SK-N-SH treated with all-trans-retinoic acid at 6 μM for 48 hours (cell line): ENCODE measurements around the gene LRP5.
A peak's percentile ranks its signal among the peaks of the same experiment; 100 is the strongest.

Experiments used
- ATAC-seq: fragments of 200-7000 bp; cut with Tn5 transposase; 3 replicates; pipeline ENCODE4 v1.9.1; 2020; ENCODE audit warnings: mild to moderate bottlenecking, moderate library complexity
- BACH2 ChIP-seq: fragments of 250-450 bp; sonication (Bioruptor Pico); IDR thresholded peaks from 2 replicates; pipeline ENCODE4 v1.9.0; 2021; ENCODE audit warnings: mild to moderate bottlenecking, borderline replicate concordance
- CSDC2 ChIP-seq: fragments of 250-450 bp; sonication (Bioruptor Pico); IDR thresholded peaks from 2 replicates; pipeline ENCODE4 v1.5.0; 2020; ENCODE audit warnings: mild to moderate bottlenecking, moderate library complexity
- CSRNP3 ChIP-seq: fragments of 250-450 bp; sonication (Bioruptor Pico); IDR thresholded peaks from 2 replicates; pipeline ENCODE4 v1.5.1; 2021; ENCODE audit warnings: mild to moderate bottlenecking, moderate library complexity
- ESRRG ChIP-seq: fragments of 250-450 bp; sonication (Bioruptor Pico); IDR thresholded peaks from 2 replicates; pipeline ENCODE4 v1.6.1; 2021; ENCODE audit warnings: mild to moderate bottlenecking
- GLIS3 ChIP-seq: fragments of 250-450 bp; sonication (Bioruptor Pico); IDR thresholded peaks from 2 replicates; pipeline ENCODE4 v1.5.0; 2020; ENCODE audit warnings: mild to moderate bottlenecking, moderate library complexity
- ISL1 ChIP-seq: fragments of 250-450 bp; sonication (Bioruptor Pico); IDR thresholded peaks from 2 replicates; pipeline ENCODE4 v2.1.2; 2022; ENCODE audit warnings: mild to moderate bottlenecking, moderate library complexity
- OSR1 ChIP-seq: fragments of 250-450 bp; sonication (Bioruptor Pico); IDR thresholded peaks from 2 replicates; pipeline ENCODE4 v1.8.0; 2022; ENCODE audit warnings: moderate library complexity, mild to moderate bottlenecking, inconsistent platforms
- POU6F1 ChIP-seq: fragments of 250-450 bp; sonication (Bioruptor Pico); IDR thresholded peaks from 2 replicates; pipeline ENCODE4 v1.8.0; 2021; ENCODE audit warnings: low read depth, mild to moderate bottlenecking, moderate library complexity, borderline replicate concordance
- PPARA ChIP-seq: fragments of 250-450 bp; sonication (Bioruptor Pico); IDR thresholded peaks from 2 replicates; pipeline ENCODE4 v1.5.0; 2020; ENCODE audit warnings: mild to moderate bottlenecking, borderline replicate concordance
- RARB ChIP-seq: fragments of 250-450 bp; sonication (Bioruptor Pico); IDR thresholded peaks from 2 replicates; pipeline ENCODE4 v1.8.0; 2021; ENCODE audit warnings: mild to moderate bottlenecking, moderate library complexity
- SNAI2 ChIP-seq: fragments of 250-450 bp; sonication (Bioruptor Pico); IDR thresholded peaks from 2 replicates; pipeline ENCODE4 v1.5.0; 2020; ENCODE audit warnings: mild to moderate bottlenecking, moderate library complexity
- TCF4 ChIP-seq: fragments of 250-450 bp; sonication (Bioruptor Pico); IDR thresholded peaks from 2 replicates; pipeline ENCODE4 v1.8.0; 2021; ENCODE audit warnings: mild to moderate bottlenecking, moderate library complexity, borderline replicate concordance
- TOX ChIP-seq: fragments of 250-450 bp; sonication (Bioruptor Pico); IDR thresholded peaks from 2 replicates; pipeline ENCODE4 v1.8.0; 2021; ENCODE audit warnings: mild to moderate bottlenecking, moderate library complexity, borderline replicate concordance
- ZC3H10 ChIP-seq: fragments of 250-450 bp; sonication (Bioruptor Pico); IDR thresholded peaks from 2 replicates; pipeline ENCODE4 v1.5.1; 2021; ENCODE audit warnings: mild to moderate bottlenecking, moderate library complexity
- ZFP3 ChIP-seq: fragments of 250-450 bp; sonication (Bioruptor Pico); IDR thresholded peaks from 2 replicates; pipeline ENCODE4 v1.5.0; 2020; ENCODE audit warnings: mild to moderate bottlenecking, moderate library complexity
- ZNF565 ChIP-seq: fragments of 450-650 bp; formaldehyde crosslinking; conservative IDR thresholded peaks from 2 replicates; pipeline ENCODE4 v1.5.0; 2020; ENCODE audit warnings: low read depth, mild to moderate bottlenecking, moderate library complexity
- ZNF70 ChIP-seq: fragments of 450-650 bp; formaldehyde crosslinking; IDR thresholded peaks from 2 replicates; pipeline ENCODE4 v1.5.0; 2020; ENCODE audit warnings: mild to moderate bottlenecking, moderate library complexity
- ZNF8 ChIP-seq: fragments of 450-650 bp; formaldehyde crosslinking; IDR thresholded peaks from 2 replicates; pipeline ENCODE4 v1.5.0; 2020; ENCODE audit warnings: mild to moderate bottlenecking, moderate library complexity
- TF ChIP-seq, protein P1 (sequence below): fragments of 250-450 bp; sonication (Bioruptor Pico); IDR thresholded peaks from 2 replicates; pipeline ENCODE4 v1.5.0; 2020; ENCODE audit warnings: mild to moderate bottlenecking, moderate library complexity
- TF ChIP-seq, protein P2 (sequence below): fragments of 250-450 bp; sonication (Bioruptor Pico); IDR thresholded peaks from 2 replicates; pipeline ENCODE4 v1.8.0; 2020; ENCODE audit warnings: mild to moderate bottlenecking, moderate library complexity, borderline replicate concordance
- TF ChIP-seq, protein P3 (sequence below): fragments of 250-450 bp; sonication (Bioruptor Pico); IDR thresholded peaks from 2 replicates; pipeline ENCODE4 v1.5.1; 2020; ENCODE audit warnings: low read depth, mild to moderate bottlenecking, moderate library complexity

The LRP5 gene

DNA sequence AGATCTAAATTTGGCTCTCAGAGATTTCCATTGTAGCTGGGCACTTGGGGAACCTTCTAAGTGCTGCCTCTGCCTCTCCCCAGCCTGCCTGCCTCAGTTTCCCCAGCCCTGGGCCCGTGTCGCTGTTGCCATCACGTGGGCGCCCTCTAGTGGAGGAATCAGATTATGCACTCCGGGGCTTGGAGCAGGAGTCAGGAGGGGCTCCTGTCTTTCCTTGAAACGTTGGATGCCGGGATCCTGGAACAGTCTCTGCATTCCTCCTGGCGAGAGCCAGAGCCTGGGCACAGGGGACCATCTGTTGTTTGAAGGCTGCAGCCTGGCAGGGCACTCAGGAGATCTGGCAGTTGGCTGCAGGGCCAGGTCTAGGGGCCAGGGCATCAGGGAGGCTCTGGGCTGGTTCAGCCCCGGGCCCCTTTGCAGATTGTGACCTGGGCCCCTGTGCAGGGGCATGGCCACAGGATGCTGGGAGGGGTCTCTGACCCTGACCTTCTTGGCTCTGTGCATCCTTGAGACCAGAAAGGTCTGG is 71.6 kb downstream of the LRP5 start:
- peak; percentile 78 for ATAC-seq
- no peak for TF ChIP-seq ESRRG
- TF ChIP-seq ZNF565 (CRISPR knock-in tag): no peak
- TF ChIP-seq, protein P1, sequence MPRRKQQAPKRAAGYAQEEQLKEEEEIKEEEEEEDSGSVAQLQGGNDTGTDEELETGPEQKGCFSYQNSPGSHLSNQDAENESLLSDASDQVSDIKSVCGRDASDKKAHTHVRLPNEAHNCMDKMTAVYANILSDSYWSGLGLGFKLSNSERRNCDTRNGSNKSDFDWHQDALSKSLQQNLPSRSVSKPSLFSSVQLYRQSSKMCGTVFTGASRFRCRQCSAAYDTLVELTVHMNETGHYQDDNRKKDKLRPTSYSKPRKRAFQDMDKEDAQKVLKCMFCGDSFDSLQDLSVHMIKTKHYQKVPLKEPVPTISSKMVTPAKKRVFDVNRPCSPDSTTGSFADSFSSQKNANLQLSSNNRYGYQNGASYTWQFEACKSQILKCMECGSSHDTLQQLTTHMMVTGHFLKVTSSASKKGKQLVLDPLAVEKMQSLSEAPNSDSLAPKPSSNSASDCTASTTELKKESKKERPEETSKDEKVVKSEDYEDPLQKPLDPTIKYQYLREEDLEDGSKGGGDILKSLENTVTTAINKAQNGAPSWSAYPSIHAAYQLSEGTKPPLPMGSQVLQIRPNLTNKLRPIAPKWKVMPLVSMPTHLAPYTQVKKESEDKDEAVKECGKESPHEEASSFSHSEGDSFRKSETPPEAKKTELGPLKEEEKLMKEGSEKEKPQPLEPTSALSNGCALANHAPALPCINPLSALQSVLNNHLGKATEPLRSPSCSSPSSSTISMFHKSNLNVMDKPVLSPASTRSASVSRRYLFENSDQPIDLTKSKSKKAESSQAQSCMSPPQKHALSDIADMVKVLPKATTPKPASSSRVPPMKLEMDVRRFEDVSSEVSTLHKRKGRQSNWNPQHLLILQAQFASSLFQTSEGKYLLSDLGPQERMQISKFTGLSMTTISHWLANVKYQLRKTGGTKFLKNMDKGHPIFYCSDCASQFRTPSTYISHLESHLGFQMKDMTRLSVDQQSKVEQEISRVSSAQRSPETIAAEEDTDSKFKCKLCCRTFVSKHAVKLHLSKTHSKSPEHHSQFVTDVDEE (CRISPR knock-in tag): no peak
- TF ChIP-seq TOX (CRISPR knock-in tag): no peak
- TF ChIP-seq BACH2 (CRISPR knock-in tag): no peak
- TF ChIP-seq SNAI2 (CRISPR knock-in tag): no peak
- no peak for TF ChIP-seq TCF4 (CRISPR knock-in tag)
- TF ChIP-seq, protein P2, sequence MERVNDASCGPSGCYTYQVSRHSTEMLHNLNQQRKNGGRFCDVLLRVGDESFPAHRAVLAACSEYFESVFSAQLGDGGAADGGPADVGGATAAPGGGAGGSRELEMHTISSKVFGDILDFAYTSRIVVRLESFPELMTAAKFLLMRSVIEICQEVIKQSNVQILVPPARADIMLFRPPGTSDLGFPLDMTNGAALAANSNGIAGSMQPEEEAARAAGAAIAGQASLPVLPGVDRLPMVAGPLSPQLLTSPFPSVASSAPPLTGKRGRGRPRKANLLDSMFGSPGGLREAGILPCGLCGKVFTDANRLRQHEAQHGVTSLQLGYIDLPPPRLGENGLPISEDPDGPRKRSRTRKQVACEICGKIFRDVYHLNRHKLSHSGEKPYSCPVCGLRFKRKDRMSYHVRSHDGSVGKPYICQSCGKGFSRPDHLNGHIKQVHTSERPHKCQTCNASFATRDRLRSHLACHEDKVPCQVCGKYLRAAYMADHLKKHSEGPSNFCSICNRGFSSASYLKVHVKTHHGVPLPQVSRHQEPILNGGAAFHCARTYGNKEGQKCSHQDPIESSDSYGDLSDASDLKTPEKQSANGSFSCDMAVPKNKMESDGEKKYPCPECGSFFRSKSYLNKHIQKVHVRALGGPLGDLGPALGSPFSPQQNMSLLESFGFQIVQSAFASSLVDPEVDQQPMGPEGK (CRISPR knock-in tag): no peak
- TF ChIP-seq ZC3H10 (CRISPR knock-in tag): no peak
- TF ChIP-seq RARB: no peak
- TF ChIP-seq CSDC2 (CRISPR knock-in tag): no peak
- no peak for TF ChIP-seq ZFP3 (CRISPR knock-in tag)
- TF ChIP-seq POU6F1 (CRISPR knock-in tag): no peak
- no peak for TF ChIP-seq PPARA
- TF ChIP-seq ISL1 (CRISPR knock-in tag): no peak
- TF ChIP-seq OSR1 (CRISPR knock-in tag): no peak
- TF ChIP-seq, protein P3, sequence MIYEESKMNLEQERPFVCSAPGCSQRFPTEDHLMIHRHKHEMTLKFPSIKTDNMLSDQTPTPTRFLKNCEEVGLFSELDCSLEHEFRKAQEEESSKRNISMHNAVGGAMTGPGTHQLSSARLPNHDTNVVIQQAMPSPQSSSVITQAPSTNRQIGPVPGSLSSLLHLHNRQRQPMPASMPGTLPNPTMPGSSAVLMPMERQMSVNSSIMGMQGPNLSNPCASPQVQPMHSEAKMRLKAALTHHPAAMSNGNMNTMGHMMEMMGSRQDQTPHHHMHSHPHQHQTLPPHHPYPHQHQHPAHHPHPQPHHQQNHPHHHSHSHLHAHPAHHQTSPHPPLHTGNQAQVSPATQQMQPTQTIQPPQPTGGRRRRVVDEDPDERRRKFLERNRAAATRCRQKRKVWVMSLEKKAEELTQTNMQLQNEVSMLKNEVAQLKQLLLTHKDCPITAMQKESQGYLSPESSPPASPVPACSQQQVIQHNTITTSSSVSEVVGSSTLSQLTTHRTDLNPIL (CRISPR knock-in tag): no peak
- TF ChIP-seq ZNF8 (CRISPR knock-in tag): no peak

DNA sequence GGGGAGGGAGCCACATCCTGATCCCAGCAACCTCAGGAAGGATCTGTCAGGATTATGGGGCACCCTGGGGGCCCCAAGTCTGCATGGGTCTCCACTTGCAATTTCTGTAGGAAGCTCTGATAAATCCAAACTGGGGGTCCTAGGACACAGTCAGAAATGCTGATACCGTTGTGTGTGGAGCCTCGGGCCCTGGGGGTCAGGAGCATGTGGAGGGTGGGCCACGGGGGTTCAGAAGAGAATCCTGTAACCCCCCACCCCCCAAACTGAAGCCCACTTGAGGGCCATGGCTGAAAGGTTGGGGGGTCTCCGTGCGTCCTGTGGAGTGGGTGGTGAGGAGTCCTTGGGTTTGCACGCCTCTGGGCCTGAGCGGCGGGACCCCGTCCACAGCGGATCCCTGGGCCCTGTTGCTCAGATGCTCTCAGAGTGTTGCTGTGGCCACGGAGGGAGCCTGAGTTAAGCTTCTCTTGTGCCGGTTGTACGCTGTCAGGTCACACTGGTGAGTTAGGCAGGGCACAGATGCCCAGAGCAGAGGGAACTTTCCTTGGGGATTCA is 72.2 kb downstream of the LRP5 start:
- no peak for ATAC-seq
- TF ChIP-seq ZNF565 (CRISPR knock-in tag) (no peak), ZNF70 (CRISPR knock-in tag) (no peak), CSRNP3 (CRISPR knock-in tag) (no peak), CSDC2 (CRISPR knock-in tag) (no peak), ESRRG (no peak), GLIS3 (CRISPR knock-in tag) (no peak), BACH2 (CRISPR knock-in tag) (no peak), POU6F1 (CRISPR knock-in tag) (no peak)
- TF ChIP-seq, protein P1 (CRISPR knock-in tag): no peak
- TF ChIP-seq, protein P2 (CRISPR knock-in tag): no peak
- TF ChIP-seq, protein P3 (CRISPR knock-in tag): no peak
